ENCODE data around the gene PRKG1. TPM values are rescaled to one million over a fixed set of nuclear protein-coding genes. Genes with fewer than 3 reads are reported as not detected.

PRKG1 gene
- total RNA-seq, 1 experiment from 2014 or later, result 10.4 TPM

DNA sequence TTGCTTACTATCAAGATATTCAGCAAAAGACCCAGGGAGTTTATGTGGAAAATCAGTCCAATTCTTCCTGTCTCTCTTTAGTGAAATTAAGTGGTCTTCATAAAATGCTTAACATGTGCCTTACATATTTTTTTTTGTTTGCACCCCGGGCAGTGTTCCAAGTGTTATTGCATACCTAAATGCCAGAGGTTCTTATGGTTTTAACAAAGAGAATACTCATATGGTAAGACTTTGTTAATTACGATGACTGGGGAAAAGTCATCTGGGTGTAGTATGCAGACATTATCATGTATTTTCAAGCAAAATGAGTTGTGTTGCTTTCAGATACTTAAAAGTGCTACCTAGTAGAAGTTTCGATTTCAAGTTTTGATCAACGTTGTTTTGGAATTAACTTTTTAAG, 82.6 kb downstream of the PRKG1 start:
- no peaks in the 10 kb centered on the region for H3K23me2 ChIP-seq (ENCODE audit: insufficient read length, low read depth, low read length, poor library complexity, severe bottlenecking)
- H3K14ac ChIP-seq (ENCODE audit: insufficient read depth, low read length), result no peak overlapping the region
- no peak overlapping the region for H2BK12ac ChIP-seq (ENCODE audit: insufficient read length, low read depth, low read length)
- H3K4me1 ChIP-seq (ENCODE audit: insufficient read depth, low read length), result no peaks in the 10 kb centered on the region
- Mint-ChIP-seq H3K27ac (no peak overlapping the region), H3K9me3 (no peaks in the 10 kb centered on the region), H3K27me3 (ENCODE audit: low read depth) (no peaks in the 10 kb centered on the region), H3K4me1 (peaks cover 9 to 12% of the 10 kb centered on the region in 2 experiments), H3K4me3 (no peak overlapping the region), H3K36me3 (ENCODE audit: insufficient read depth in 1 of 3, low read depth in 3 of 3) (no peaks in the 10 kb centered on the region)
- no peaks in the 10 kb centered on the region for H3K27me3 ChIP-seq (ENCODE audit: insufficient read depth, low read length)
- H2AFZ ChIP-seq (ENCODE audit: low read length), result no peak overlapping the region
- no peaks in the 10 kb centered on the region for H3K79me1 ChIP-seq (ENCODE audit: insufficient read depth, low read depth, low read length, poor library complexity, severe bottlenecking)
- H4K5ac ChIP-seq (ENCODE audit: insufficient read length, low read depth, low read length), result no peak overlapping the region
- no peak overlapping the region for H3K18ac ChIP-seq (ENCODE audit: insufficient read length, low read depth, low read length)
- no peak overlapping the region for H3K23ac ChIP-seq (ENCODE audit: insufficient read length, low read depth, low read length)
- no peaks in the 10 kb centered on the region for H4K20me1 ChIP-seq (ENCODE audit: control insufficient read depth, insufficient read depth, insufficient read length)
- no peak overlapping the region for H2BK15ac ChIP-seq (ENCODE audit: low read depth, low read length)
- no peaks in the 10 kb centered on the region for H3K9me3 ChIP-seq (ENCODE audit: control insufficient read depth, low read depth, low read length)
- no peak overlapping the region for H3K4ac ChIP-seq (ENCODE audit: low read depth, low read length)
- no peak overlapping the region for H4K8ac ChIP-seq (replicated peaks; ENCODE audit: insufficient read length, low read depth, low read length)
- no peak overlapping the region for H2BK20ac ChIP-seq (ENCODE audit: low read depth, low read length, poor library complexity, severe bottlenecking)
- no peak for DNase-seq
- H3K4me2 ChIP-seq (ENCODE audit: insufficient read depth, insufficient read length, low read length), result no peak overlapping the region
- TF ChIP-seq, protein P1, sequence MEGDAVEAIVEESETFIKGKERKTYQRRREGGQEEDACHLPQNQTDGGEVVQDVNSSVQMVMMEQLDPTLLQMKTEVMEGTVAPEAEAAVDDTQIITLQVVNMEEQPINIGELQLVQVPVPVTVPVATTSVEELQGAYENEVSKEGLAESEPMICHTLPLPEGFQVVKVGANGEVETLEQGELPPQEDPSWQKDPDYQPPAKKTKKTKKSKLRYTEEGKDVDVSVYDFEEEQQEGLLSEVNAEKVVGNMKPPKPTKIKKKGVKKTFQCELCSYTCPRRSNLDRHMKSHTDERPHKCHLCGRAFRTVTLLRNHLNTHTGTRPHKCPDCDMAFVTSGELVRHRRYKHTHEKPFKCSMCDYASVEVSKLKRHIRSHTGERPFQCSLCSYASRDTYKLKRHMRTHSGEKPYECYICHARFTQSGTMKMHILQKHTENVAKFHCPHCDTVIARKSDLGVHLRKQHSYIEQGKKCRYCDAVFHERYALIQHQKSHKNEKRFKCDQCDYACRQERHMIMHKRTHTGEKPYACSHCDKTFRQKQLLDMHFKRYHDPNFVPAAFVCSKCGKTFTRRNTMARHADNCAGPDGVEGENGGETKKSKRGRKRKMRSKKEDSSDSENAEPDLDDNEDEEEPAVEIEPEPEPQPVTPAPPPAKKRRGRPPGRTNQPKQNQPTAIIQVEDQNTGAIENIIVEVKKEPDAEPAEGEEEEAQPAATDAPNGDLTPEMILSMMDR (conservative IDR thresholded peaks at IDR 0.05), result no peak
- no peaks in the 10 kb centered on the region for H3K79me2 ChIP-seq (ENCODE audit: insufficient read depth, low read length)
- H3K27ac ChIP-seq (ENCODE audit: insufficient read length, low read depth, low read length), result no peak overlapping the region
- no peak overlapping the region for H2BK5ac ChIP-seq (ENCODE audit: insufficient read length, low read length)
- H3K56ac ChIP-seq (ENCODE audit: insufficient read length, low read depth, low read length), result no peak overlapping the region
- no peak overlapping the region for H3T11ph ChIP-seq (ENCODE audit: low read length)
- WGBS (ENCODE audit: extremely low coverage, insufficient read length, low lambda C conversion rate), result no CpG with 5 or more reads among the region's 4 CpGs
- no peak overlapping the region for H2AK5ac ChIP-seq (ENCODE audit: insufficient read length, low read length)
- H3K9ac ChIP-seq (ENCODE audit: extremely low read depth, insufficient read length, low read length), result no peak overlapping the region
- no peak overlapping the region for H2BK120ac ChIP-seq (ENCODE audit: low read depth, low read length, poor library complexity, severe bottlenecking)
- H4K91ac ChIP-seq (ENCODE audit: insufficient read length, low read depth, low read length), result no peak overlapping the region

Measured in H9 (cell line).